HG03066 (cell line): ENCODE data around the gene ABHD17A.

Source experiments
- ATAC-seq: cut with Tn5 transposase; IDR thresholded peaks from one replicate; pipeline ENCODE4 v1.9.1; 2021; ENCODE audit warnings: low read depth; ENCODE audit not compliant: unreplicated experiment

Gene ABHD17A

GRCh38 chr19:1841209-1841924 lies 43.9 kb downstream of the ABHD17A start:
- no peak for ATAC-seq

- ATAC-seq, result no peak
Observed at GRCh38 chr19:1840541-1841115, 44.7 kb downstream of the ABHD17A start.

- ATAC-seq, result no peak
Observed at GRCh38 chr19:1839658-1840540, 45.4 kb downstream of the ABHD17A start.

GRCh38 chr19:1837625-1838105 lies 47.6 kb downstream of the ABHD17A start:
- no peak for ATAC-seq

GRCh38 chr19:1837222-1837565 lies 48.1 kb downstream of the ABHD17A start:
- no peak for ATAC-seq

GRCh38 chr19:1836458-1837221 lies 48.7 kb downstream of the ABHD17A start:
- ATAC-seq, result no peak

GRCh38 chr19:1833540-1833939 lies 51.8 kb downstream of the ABHD17A start:
- no peak for ATAC-seq

GRCh38 chr19:1832046-1832663 lies 53.1 kb downstream of the ABHD17A start:
- ATAC-seq, result no peak

GRCh38 chr19:1830978-1831377 lies 54.3 kb downstream of the ABHD17A start:
- no peak for ATAC-seq

- no peak for ATAC-seq
Observed at GRCh38 chr19:1830568-1830967, 54.7 kb downstream of the ABHD17A start.

GRCh38 chr19:1829958-1830357 lies 55.3 kb downstream of the ABHD17A start:
- ATAC-seq, result no peak

GRCh38 chr19:1828279-1829238 lies 56.7 kb downstream of the ABHD17A start:
- ATAC-seq, result no peak

GRCh38 chr19:1827566-1828278 lies 57.6 kb downstream of the ABHD17A start:
- no peak for ATAC-seq
